Activated naive CD8-positive, alpha-beta T cell (primary cell): ENCODE results near the gene INAFM1.
A peak's percentile ranks its signal among the peaks of the same experiment; 100 is the strongest.
"Not testable (repeated sequence)": the region's sequence is repeated elsewhere in the genome, so short reads cannot be mapped to it uniquely, and the experiment has no call there.

ENCODE experiments used
- H3K27ac Mint-ChIP-seq: one replicate; pipeline ENCODE4 v1.8.0; 2021; ENCODE audit warnings: mixed read lengths
- H3K27me3 Mint-ChIP-seq: one replicate; pipeline ENCODE4 v1.8.0; 2021; ENCODE audit warnings: mixed read lengths
- H3K36me3 Mint-ChIP-seq: one replicate; pipeline ENCODE4 v1.8.0; 2021; ENCODE audit warnings: mixed read lengths
- H3K4me1 Mint-ChIP-seq: one replicate; pipeline ENCODE4 v1.8.0; 2021; ENCODE audit warnings: low read depth, mixed read lengths
- H3K4me3 Mint-ChIP-seq: one replicate; pipeline ENCODE4 v1.8.0; 2021; ENCODE audit warnings: mild to moderate bottlenecking, mixed read lengths
- H3K9me3 Mint-ChIP-seq: one replicate; pipeline ENCODE4 v1.8.0; 2021; ENCODE audit warnings: low read depth, mixed read lengths

Gene INAFM1

GRCh38 chr19:47236072-47236675 is 38.5 kb upstream of the INAFM1 start:
- Mint-ChIP-seq H3K4me3 (no peak overlapping the region), H3K27me3 (no peaks in the 10 kb centered on the region), H3K9me3 (no peaks in the 10 kb centered on the region), H3K36me3 (no peaks in the 10 kb centered on the region), H3K27ac (no peak overlapping the region), H3K4me1 (peaks cover 37% of the 10 kb centered on the region)

GRCh38 chr19:47239152-47239551 is 35.5 kb upstream of the INAFM1 start:
- no peaks in the 10 kb centered on the region for H3K27me3 Mint-ChIP-seq
- H3K4me1 Mint-ChIP-seq: peaks cover 27% of the 10 kb centered on the region
- peak overlapping the region; percentile 80 for H3K4me3 Mint-ChIP-seq
- H3K9me3 Mint-ChIP-seq: no peaks in the 10 kb centered on the region
- H3K27ac Mint-ChIP-seq: peak overlapping the region; percentile 46
- no peaks in the 10 kb centered on the region for H3K36me3 Mint-ChIP-seq

- no peaks in the 10 kb centered on the region for H3K27me3 Mint-ChIP-seq
- peaks cover 31% of the 10 kb centered on the region for H3K4me1 Mint-ChIP-seq
- H3K4me3 Mint-ChIP-seq: peak overlapping the region; percentile 54
- no peaks in the 10 kb centered on the region for H3K9me3 Mint-ChIP-seq
- no peak overlapping the region for H3K27ac Mint-ChIP-seq
- no peaks in the 10 kb centered on the region for H3K36me3 Mint-ChIP-seq
Measured at GRCh38 chr19:47239610-47240296, 34.9 kb upstream of the INAFM1 start.

GRCh38 chr19:47240556-47240955 is 34.1 kb upstream of the INAFM1 start:
- Mint-ChIP-seq H3K27me3 (no peaks in the 10 kb centered on the region), H3K4me1 (peaks cover 32% of the 10 kb centered on the region), H3K4me3 (peak overlapping the region; percentile 54), H3K27ac (no peak overlapping the region), H3K9me3 (no peaks in the 10 kb centered on the region), H3K36me3 (no peaks in the 10 kb centered on the region)

- no peak overlapping the region for H3K27ac Mint-ChIP-seq
- no peaks in the 10 kb centered on the region for H3K27me3 Mint-ChIP-seq
- no peaks in the 10 kb centered on the region for H3K9me3 Mint-ChIP-seq
- no peaks in the 10 kb centered on the region for H3K36me3 Mint-ChIP-seq
- H3K4me3 Mint-ChIP-seq: no peak overlapping the region
- H3K4me1 Mint-ChIP-seq: peaks cover 32% of the 10 kb centered on the region
Measured at GRCh38 chr19:47240996-47241918, 33.4 kb upstream of the INAFM1 start.

GRCh38 chr19:47241919-47242577 is 32.6 kb upstream of the INAFM1 start:
- H3K4me3 Mint-ChIP-seq: no peak overlapping the region

GRCh38 chr19:47243364-47243775 is 31.3 kb upstream of the INAFM1 start:
- H3K4me3 Mint-ChIP-seq: peak overlapping the region; percentile 91
- H3K36me3 Mint-ChIP-seq: no peaks in the 10 kb centered on the region
- peaks cover 36% of the 10 kb centered on the region for H3K4me1 Mint-ChIP-seq
- H3K27ac Mint-ChIP-seq: peak overlapping the region; percentile 95
- no peaks in the 10 kb centered on the region for H3K9me3 Mint-ChIP-seq
- H3K27me3 Mint-ChIP-seq: no peaks in the 10 kb centered on the region

More at GRCh38 chr19:47241919-47242577, 32.6 kb upstream of the INAFM1 start:
- Mint-ChIP-seq H3K9me3 (no peaks in the 10 kb centered on the region), H3K27me3 (no peaks in the 10 kb centered on the region), H3K36me3 (no peaks in the 10 kb centered on the region), H3K27ac (no peak overlapping the region), H3K4me1 (peaks cover 32% of the 10 kb centered on the region)

GRCh38 chr19:47243776-47244547 is 30.7 kb upstream of the INAFM1 start:
- peak overlapping the region; percentile 95 for H3K27ac Mint-ChIP-seq
- no peaks in the 10 kb centered on the region for H3K27me3 Mint-ChIP-seq
- H3K4me1 Mint-ChIP-seq: peaks cover 31% of the 10 kb centered on the region
- H3K4me3 Mint-ChIP-seq: peak overlapping the region; percentile 91
- H3K36me3 Mint-ChIP-seq: no peaks in the 10 kb centered on the region
- no peaks in the 10 kb centered on the region for H3K9me3 Mint-ChIP-seq

GRCh38 chr19:47247308-47247990 is 27.2 kb upstream of the INAFM1 start:
- H3K27me3 Mint-ChIP-seq: no peaks in the 10 kb centered on the region
- H3K36me3 Mint-ChIP-seq: no peaks in the 10 kb centered on the region
- no peaks in the 10 kb centered on the region for H3K9me3 Mint-ChIP-seq
- H3K4me3 Mint-ChIP-seq: no peak overlapping the region
- H3K4me1 Mint-ChIP-seq: peaks cover 20% of the 10 kb centered on the region
- H3K27ac Mint-ChIP-seq: peak overlapping the region; percentile 68

GRCh38 chr19:47253016-47253415 is 21.7 kb upstream of the INAFM1 start:
- H3K27me3 Mint-ChIP-seq, H3K9me3 Mint-ChIP-seq, H3K36me3 Mint-ChIP-seq, H3K4me3 Mint-ChIP-seq, H3K27ac Mint-ChIP-seq: not testable (repeated sequence)
- peaks cover 16% of the 10 kb centered on the region for H3K4me1 Mint-ChIP-seq

GRCh38 chr19:47253467-47253881 is 21.2 kb upstream of the INAFM1 start:
- H3K36me3 Mint-ChIP-seq: no peaks in the 10 kb centered on the region
- H3K9me3 Mint-ChIP-seq: no peaks in the 10 kb centered on the region
- no peak overlapping the region for H3K4me3 Mint-ChIP-seq
- H3K27me3 Mint-ChIP-seq: no peaks in the 10 kb centered on the region
- H3K4me1 Mint-ChIP-seq: peaks cover 18% of the 10 kb centered on the region
- no peak overlapping the region for H3K27ac Mint-ChIP-seq

- Mint-ChIP-seq H3K4me1 (peaks cover 23% of the 10 kb centered on the region), H3K27me3 (no peaks in the 10 kb centered on the region), H3K36me3 (peaks cover under 1% of the 10 kb centered on the region), H3K9me3 (no peaks in the 10 kb centered on the region), H3K4me3 (no peak overlapping the region), H3K27ac (no peak overlapping the region)
Measured at GRCh38 chr19:47253970-47254369, 20.7 kb upstream of the INAFM1 start.

GRCh38 chr19:47255879-47256692 is 18.6 kb upstream of the INAFM1 start, which contains the start of gene CCDC9:
CCDC9 (plus strand) TSS chr19:47256525; CDS start chr19:47258401, 1,876 bp downstream.
- no peaks in the 10 kb centered on the region for H3K9me3 Mint-ChIP-seq
- H3K27me3 Mint-ChIP-seq: no peaks in the 10 kb centered on the region
- peak within 1 kb of the TSS; percentile 90 for H3K4me3 Mint-ChIP-seq
- H3K36me3 Mint-ChIP-seq: peaks cover 8% of the 10 kb centered on the region
- H3K4me1 Mint-ChIP-seq: peaks cover 31% of the 10 kb centered on the region
- H3K27ac Mint-ChIP-seq: peak within 1 kb of the TSS; percentile 88
